KMS-11 (cell line): Measurements from ENCODE around the gene GIPC3.

Experiments
- H2AFZ ChIP-seq: fragments of 200-600 bp; sonication (generic); 2 replicates; pipeline ENCODE4 v1.6.1; 2016; ENCODE audit warnings: antibody characterized with exemption, mixed run types, low read depth
- H3K27ac ChIP-seq: fragments of 200-600 bp; sonication (generic); 2 replicates; pipeline ENCODE4 v1.6.1; 2016; ENCODE audit warnings: mild to moderate bottlenecking, mixed run types
- H3K27me3 ChIP-seq: fragments of 200-600 bp; sonication (generic); 2 replicates; pipeline ENCODE4 v1.6.1; 2017; ENCODE audit warnings: mild to moderate bottlenecking, low read depth, mixed run types, moderate library complexity; ENCODE audit not compliant: insufficient read depth
- H3K36me3 ChIP-seq: fragments of 200-600 bp; sonication (generic); 2 replicates; pipeline ENCODE4 v1.6.1; 2017; ENCODE audit warnings: mild to moderate bottlenecking, mixed run types; ENCODE audit not compliant: insufficient read depth
- H3K4me1 ChIP-seq: fragments of 200-600 bp; sonication (generic); 2 replicates; pipeline ENCODE4 v1.6.1; 2016; ENCODE audit warnings: mild to moderate bottlenecking, low read depth, mixed run types; ENCODE audit not compliant: poor library complexity, severe bottlenecking
- H3K4me2 ChIP-seq: fragments of 200-600 bp; sonication (generic); 2 replicates; pipeline ENCODE4 v1.7.0; 2016; ENCODE audit warnings: mild to moderate bottlenecking, mixed run types
- H3K4me3 ChIP-seq: fragments of 200-600 bp; sonication (generic); IDR thresholded peaks from 2 replicates; pipeline ENCODE4 v1.6.1; 2017; ENCODE audit warnings: low read depth, low read length, mixed read lengths; ENCODE audit not compliant: insufficient read depth
- H3K79me2 ChIP-seq: fragments of 200-600 bp; sonication (generic); 2 replicates; pipeline ENCODE4 v1.6.1; 2016; ENCODE audit warnings: low read depth, mixed run types; ENCODE audit not compliant: insufficient read depth
- H3K9ac ChIP-seq: fragments of 200-600 bp; sonication (generic); 2 replicates; pipeline ENCODE4 v1.6.1; 2016; ENCODE audit warnings: mild to moderate bottlenecking, mixed run types
- H4K20me1 ChIP-seq: fragments of 200-600 bp; sonication (generic); 2 replicates; pipeline ENCODE4 v1.6.1; 2016; ENCODE audit warnings: mild to moderate bottlenecking, mixed run types; ENCODE audit not compliant: insufficient read depth
- CTCF ChIP-seq: fragments of 200-600 bp; sonication (generic); conservative IDR thresholded peaks from 2 replicates; pipeline ENCODE4 v1.6.1; 2017; ENCODE audit warnings: low read depth, mild to moderate bottlenecking, antibody characterized with exemption, low read length, moderate library complexity, mixed read lengths

The GIPC3 gene

GRCh38 chr19:3620145-3620816 lies 35.0 kb downstream of the GIPC3 start:
- H3K36me3 ChIP-seq = no peaks in the 10 kb centered on the region
- H3K4me1 ChIP-seq = peaks cover 32% of the 10 kb centered on the region
- no peak overlapping the region for H3K27ac ChIP-seq

GRCh38 chr19:3620817-3621547 lies 35.7 kb downstream of the GIPC3 start:
- Histone ChIP-seq H3K79me2 (peaks cover 21% of the 10 kb centered on the region), H4K20me1 (no peaks in the 10 kb centered on the region), H3K36me3 (no peaks in the 10 kb centered on the region), H3K9ac (no peak overlapping the region), H2AFZ (no peak overlapping the region), H3K4me2 (no peak overlapping the region), H3K4me3 (no peak overlapping the region), H3K27ac (no peak overlapping the region), H3K4me1 (peaks cover 34% of the 10 kb centered on the region), H3K27me3 (no peaks in the 10 kb centered on the region)
- TF ChIP-seq CTCF = no peak

More at GRCh38 chr19:3620145-3620816, 35.0 kb downstream of the GIPC3 start:
- Histone ChIP-seq H3K9ac (no peak overlapping the region), H3K4me3 (no peak overlapping the region), H3K27me3 (no peaks in the 10 kb centered on the region), H2AFZ (no peak overlapping the region), H3K4me2 (no peak overlapping the region), H3K79me2 (peaks cover 14% of the 10 kb centered on the region), H4K20me1 (no peaks in the 10 kb centered on the region)
- TF ChIP-seq CTCF = no peak

GRCh38 chr19:3621689-3622088 lies 36.4 kb downstream of the GIPC3 start:
- H3K27me3 ChIP-seq = no peaks in the 10 kb centered on the region
- peaks cover 28% of the 10 kb centered on the region for H3K79me2 ChIP-seq
- no peak overlapping the region for H3K9ac ChIP-seq
- H3K27ac ChIP-seq = no peak overlapping the region
- H3K36me3 ChIP-seq = no peaks in the 10 kb centered on the region
- no peak overlapping the region for H3K4me2 ChIP-seq
- no peak overlapping the region for H3K4me3 ChIP-seq
- no peak for TF ChIP-seq CTCF
- H3K4me1 ChIP-seq = peaks cover 28% of the 10 kb centered on the region
- H4K20me1 ChIP-seq = no peaks in the 10 kb centered on the region
- H2AFZ ChIP-seq = no peak overlapping the region

GRCh38 chr19:3622224-3622623 lies 36.9 kb downstream of the GIPC3 start:
- H3K36me3 ChIP-seq = no peaks in the 10 kb centered on the region
- H3K27me3 ChIP-seq = no peaks in the 10 kb centered on the region
- no peak overlapping the region for H3K27ac ChIP-seq
- H3K79me2 ChIP-seq = peaks cover 28% of the 10 kb centered on the region
- no peak overlapping the region for H3K4me2 ChIP-seq
- no peak overlapping the region for H3K4me3 ChIP-seq
- H3K9ac ChIP-seq = no peak overlapping the region
- no peak overlapping the region for H2AFZ ChIP-seq
- H4K20me1 ChIP-seq = no peaks in the 10 kb centered on the region
- H3K4me1 ChIP-seq = peaks cover 22% of the 10 kb centered on the region
- TF ChIP-seq CTCF = no peak
